Chondrocyte (in vitro differentiated cells): ENCODE measurements around the gene HCRTR1. TPM values are rescaled to one million over a fixed set of nuclear protein-coding genes. Genes with fewer than 3 reads are reported as not detected.
A peak's percentile ranks its signal among the peaks of the same experiment; 100 is the strongest.

Source experiments
- DNase-seq: peaks from one replicate; pipeline ENCODE4 v3.0.0; 2021; ENCODE audit warnings: mixed read lengths, low spot score
- H3K27ac Mint-ChIP-seq: one replicate; pipeline ENCODE4 v1.8.0; 2021; ENCODE audit warnings: mild to moderate bottlenecking, moderate library complexity, mixed read lengths; ENCODE audit not compliant: unreplicated experiment
- H3K27me3 Mint-ChIP-seq: 2 replicates; pipeline ENCODE4 v1.8.0; 2021; ENCODE audit warnings: low read depth, mixed read lengths
- H3K36me3 Mint-ChIP-seq: 2 replicates; pipeline ENCODE4 v1.8.0; 2021; ENCODE audit warnings: low read depth, mixed read lengths
- H3K4me1 Mint-ChIP-seq: 2 replicates; pipeline ENCODE4 v1.8.0; 2021; ENCODE audit warnings: low read depth, mild to moderate bottlenecking, mixed read lengths
- H3K4me3 Mint-ChIP-seq: one replicate; pipeline ENCODE4 v1.8.0; 2021; ENCODE audit warnings: mild to moderate bottlenecking, moderate library complexity, mixed read lengths; ENCODE audit not compliant: unreplicated experiment
- H3K9me3 Mint-ChIP-seq: 2 replicates; pipeline ENCODE4 v1.8.0; 2021; ENCODE audit warnings: low read depth, mixed read lengths
- total RNA-seq: library from RNA; stranded (reverse); gene quantifications from 3 replicates; pipeline ENCODE4 v1.2.1, GENCODE V29; 2021
- TF ChIP-seq, protein P1 (sequence below): fragments of 200-600 bp; sonication (generic); IDR thresholded peaks from 2 replicates; pipeline ENCODE4 v1.5.0; 2021; ENCODE audit warnings: antibody characterized with exemption, mild to moderate bottlenecking, moderate library complexity

HCRTR1 gene
- total RNA-seq, 1 donor from 2014 or later = 0.45 TPM

DNA sequence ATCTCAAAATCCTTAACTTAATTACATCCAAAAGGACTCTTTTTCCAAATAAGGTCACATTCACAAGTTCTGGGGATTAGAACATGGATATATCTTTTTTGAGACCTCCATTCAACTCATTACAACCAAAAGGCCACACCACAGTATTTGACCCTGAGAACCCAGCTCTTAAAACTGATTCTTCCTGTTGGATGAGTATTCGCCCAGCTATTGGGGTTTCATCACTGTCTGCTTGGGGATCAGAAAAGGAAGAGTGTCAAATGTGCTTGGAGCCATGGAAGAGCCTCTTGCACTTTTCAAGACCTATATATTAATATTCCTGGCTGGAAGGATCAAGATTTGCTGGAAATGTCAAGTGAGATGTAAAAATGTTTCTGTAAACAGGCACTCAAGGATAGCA, 46.6 kb upstream of the HCRTR1 start:
- TF ChIP-seq, protein P1, sequence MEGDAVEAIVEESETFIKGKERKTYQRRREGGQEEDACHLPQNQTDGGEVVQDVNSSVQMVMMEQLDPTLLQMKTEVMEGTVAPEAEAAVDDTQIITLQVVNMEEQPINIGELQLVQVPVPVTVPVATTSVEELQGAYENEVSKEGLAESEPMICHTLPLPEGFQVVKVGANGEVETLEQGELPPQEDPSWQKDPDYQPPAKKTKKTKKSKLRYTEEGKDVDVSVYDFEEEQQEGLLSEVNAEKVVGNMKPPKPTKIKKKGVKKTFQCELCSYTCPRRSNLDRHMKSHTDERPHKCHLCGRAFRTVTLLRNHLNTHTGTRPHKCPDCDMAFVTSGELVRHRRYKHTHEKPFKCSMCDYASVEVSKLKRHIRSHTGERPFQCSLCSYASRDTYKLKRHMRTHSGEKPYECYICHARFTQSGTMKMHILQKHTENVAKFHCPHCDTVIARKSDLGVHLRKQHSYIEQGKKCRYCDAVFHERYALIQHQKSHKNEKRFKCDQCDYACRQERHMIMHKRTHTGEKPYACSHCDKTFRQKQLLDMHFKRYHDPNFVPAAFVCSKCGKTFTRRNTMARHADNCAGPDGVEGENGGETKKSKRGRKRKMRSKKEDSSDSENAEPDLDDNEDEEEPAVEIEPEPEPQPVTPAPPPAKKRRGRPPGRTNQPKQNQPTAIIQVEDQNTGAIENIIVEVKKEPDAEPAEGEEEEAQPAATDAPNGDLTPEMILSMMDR = no peak
- Mint-ChIP-seq H3K9me3 (no peaks in the 10 kb centered on the region), H3K4me1 (peaks cover 56% of the 10 kb centered on the region), H3K4me3 (no peak overlapping the region), H3K27ac (no peak overlapping the region), H3K27me3 (no peaks in the 10 kb centered on the region), H3K36me3 (no peaks in the 10 kb centered on the region)
- no peak for DNase-seq

DNA sequence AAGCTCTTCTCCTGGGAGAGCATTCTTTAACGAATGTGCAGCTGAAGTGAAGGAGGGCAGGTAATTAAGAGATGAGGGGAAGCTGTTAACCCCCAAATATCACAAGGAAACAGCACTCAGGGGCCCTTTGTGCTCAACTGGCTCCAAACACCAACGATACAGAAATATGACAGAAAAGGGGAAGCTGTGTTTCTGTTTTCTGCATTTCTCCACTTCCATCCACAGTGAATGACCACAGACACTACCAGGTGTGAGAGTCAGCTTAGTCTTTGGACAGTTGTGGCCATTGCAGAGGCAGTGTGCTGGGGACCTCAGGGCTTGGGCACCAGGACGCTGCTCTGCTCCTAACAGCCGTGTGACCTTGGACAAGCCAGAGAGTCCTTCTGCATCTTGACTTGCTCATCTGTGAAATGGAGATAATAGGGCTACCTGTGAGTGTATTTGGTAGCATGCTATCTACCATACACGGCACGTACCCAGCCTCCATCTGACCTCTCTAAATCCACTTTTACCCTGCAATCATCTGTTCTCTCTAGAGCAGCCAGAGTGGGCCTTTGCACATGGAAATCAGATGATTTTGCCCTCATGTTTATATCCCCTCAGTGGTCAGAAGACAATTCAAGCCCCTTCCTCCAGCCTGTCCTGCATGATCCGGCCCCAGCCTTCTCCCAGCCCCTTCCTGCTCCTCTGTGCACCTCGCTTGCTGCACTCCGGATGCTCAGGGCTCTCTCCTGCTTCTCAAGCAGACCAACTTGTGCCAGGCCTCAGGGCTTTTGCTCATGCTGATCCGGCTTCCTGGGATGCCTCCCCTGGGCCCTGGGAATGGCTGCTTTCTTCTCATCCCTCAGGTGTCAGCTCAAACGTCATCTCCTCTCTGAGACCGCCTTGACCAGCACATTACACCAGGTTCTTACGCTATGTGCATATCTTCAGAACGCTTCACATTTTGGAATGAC, 45.9 kb upstream of the HCRTR1 start:
- H3K9me3 Mint-ChIP-seq = no peaks in the 10 kb centered on the region
- H3K4me1 Mint-ChIP-seq = peaks cover 63% of the 10 kb centered on the region
- H3K27me3 Mint-ChIP-seq = no peaks in the 10 kb centered on the region
- no peaks in the 10 kb centered on the region for H3K36me3 Mint-ChIP-seq
- DNase-seq = no peak
- no peak overlapping the region for H3K4me3 Mint-ChIP-seq
- no peak overlapping the region for H3K27ac Mint-ChIP-seq
- TF ChIP-seq, protein P1 = no peak

DNA sequence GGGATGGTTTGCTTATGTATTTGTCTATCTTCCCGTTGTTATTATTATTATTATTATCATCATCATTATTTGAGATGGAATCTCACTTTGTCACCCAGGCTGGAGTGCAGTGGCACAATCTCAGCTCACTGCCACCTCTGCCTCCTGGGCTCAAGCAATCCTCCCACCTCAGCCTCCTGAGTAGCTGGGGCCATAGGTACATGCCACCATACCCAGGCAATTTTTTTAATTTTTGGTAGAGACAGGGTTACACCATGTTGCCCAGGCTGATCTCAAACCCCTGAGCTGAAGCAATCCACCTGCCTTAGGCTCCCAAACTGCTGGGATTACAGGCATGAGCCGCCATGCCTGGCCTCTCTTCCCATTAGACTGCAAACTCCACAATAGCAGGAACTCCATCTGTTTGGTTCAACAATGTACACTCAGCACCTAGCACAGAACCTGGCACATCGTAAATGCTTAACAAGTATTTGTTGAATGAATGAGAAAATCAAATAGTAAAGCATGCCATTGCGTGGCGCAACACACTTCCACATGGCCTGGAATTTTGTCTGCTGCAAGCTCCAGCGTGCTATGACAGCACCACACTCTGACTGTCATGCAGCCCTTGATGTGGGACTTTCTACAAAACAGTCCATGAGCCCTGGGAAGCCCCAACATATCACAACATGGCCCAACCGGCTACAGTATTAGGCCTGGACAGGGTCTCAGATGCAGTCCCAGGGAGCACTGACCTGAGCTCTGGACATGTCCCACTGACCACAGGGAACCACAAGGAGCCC, 45.0 kb upstream of the HCRTR1 start:
- DNase-seq = no peak
- no peaks in the 10 kb centered on the region for H3K9me3 Mint-ChIP-seq
- peaks cover 64% of the 10 kb centered on the region for H3K4me1 Mint-ChIP-seq
- no peaks in the 10 kb centered on the region for H3K27me3 Mint-ChIP-seq
- no peak overlapping the region for H3K4me3 Mint-ChIP-seq
- TF ChIP-seq, protein P1 = no peak
- no peaks in the 10 kb centered on the region for H3K36me3 Mint-ChIP-seq
- H3K27ac Mint-ChIP-seq = no peak overlapping the region

DNA sequence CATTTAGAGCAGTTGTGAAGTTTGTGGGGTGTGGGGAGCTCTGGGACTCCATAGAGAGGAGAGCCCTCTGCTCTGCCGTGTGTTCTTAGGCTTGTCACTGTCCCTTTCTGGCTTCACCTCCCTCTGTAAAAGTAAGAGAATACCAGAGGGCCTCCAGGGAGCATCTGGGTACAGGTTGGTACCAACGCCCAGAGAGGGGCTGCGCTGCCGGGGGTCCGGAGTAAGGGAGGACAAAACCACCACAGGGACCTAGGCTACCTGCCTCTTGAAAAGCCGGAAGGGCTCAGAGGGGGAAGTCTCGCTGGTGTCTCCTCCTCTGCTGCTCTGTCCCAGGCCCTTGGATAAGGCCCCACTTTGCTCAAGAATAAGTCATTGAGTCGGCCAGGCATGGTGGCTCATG, 44.2 kb upstream of the HCRTR1 start:
- Mint-ChIP-seq H3K27me3 (no peaks in the 10 kb centered on the region), H3K4me3 (no peak overlapping the region), H3K36me3 (no peaks in the 10 kb centered on the region), H3K27ac (peak overlapping the region; percentile 83), H3K9me3 (no peaks in the 10 kb centered on the region), H3K4me1 (peaks cover 56% of the 10 kb centered on the region)
- no peak for DNase-seq
- TF ChIP-seq, protein P1 = no peak

DNA sequence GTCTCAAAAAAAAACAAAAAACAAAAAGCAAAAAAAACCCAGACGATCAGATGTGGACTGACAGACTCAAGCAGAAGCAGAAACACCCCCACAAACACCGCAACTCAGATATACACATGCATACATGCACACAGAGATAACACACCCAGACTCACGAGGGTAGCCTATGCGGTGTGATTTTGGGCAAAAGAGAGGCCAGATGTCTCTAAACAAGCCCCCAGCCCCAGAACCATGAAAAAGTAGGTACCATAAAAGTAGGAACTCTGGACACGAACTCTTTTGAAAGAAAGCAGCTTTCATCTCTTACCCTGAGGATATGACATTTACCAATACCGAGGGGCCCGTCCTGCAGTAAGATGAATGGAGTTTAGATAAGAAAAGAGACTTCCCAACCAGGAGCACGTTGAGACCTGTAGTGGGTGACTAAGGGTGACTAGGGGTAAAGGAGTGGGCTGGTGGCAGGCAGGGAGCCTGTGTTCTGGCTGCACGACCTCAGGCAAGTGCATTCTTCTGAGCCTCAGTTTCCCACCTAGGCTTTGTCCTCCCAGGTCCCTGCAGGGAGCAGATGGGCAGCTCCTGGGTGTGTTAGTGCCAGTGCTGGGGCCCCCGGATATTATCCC, 42.6 kb upstream of the HCRTR1 start:
- DNase-seq = no peak
- H3K9me3 Mint-ChIP-seq = no peaks in the 10 kb centered on the region
- no peak overlapping the region for H3K4me3 Mint-ChIP-seq
- no peaks in the 10 kb centered on the region for H3K36me3 Mint-ChIP-seq
- H3K4me1 Mint-ChIP-seq = peaks cover 44% of the 10 kb centered on the region
- H3K27me3 Mint-ChIP-seq = no peaks in the 10 kb centered on the region
- H3K27ac Mint-ChIP-seq = peak overlapping the region; percentile 83
- TF ChIP-seq, protein P1 = no peak
